SK-N-SH (cell line): ENCODE data around the gene NLRP4. TPM values are rescaled to one million over a fixed set of nuclear protein-coding genes. Genes with fewer than 3 reads are reported as not detected.

Source experiments
- CTCF ChIA-PET: fragments of 300-600, 350-600 bp; formaldehyde crosslinking; extraction: SDS; loops from one replicate; lab custom pipeline; 2021; lab: Yijun Ruan, JAX
- POLR2A ChIA-PET: fragments of 350-600 bp; sonication (Branson Sonifier 250); formaldehyde crosslinking; extraction: SDS; loops from one replicate; lab custom pipeline; 2020; ENCODE audit warnings: antibody characterized with exemption, inconsistent platforms; lab: Yijun Ruan, JAX
- DNase-seq: peaks from one replicate; pipeline ENCODE4 v3.0.0; 2012
- H2AFZ ChIP-seq: fragments of 200-600 bp; sonication (generic); 2 replicates; pipeline ENCODE4 v1.8.1; 2016; ENCODE audit warnings: antibody characterized with exemption, mild to moderate bottlenecking, low read depth
- H3F3A ChIP-seq: fragments of 200-600 bp; sonication (generic); replicated peaks from 2 replicates; pipeline ENCODE3; 2016; ENCODE audit warnings: antibody characterized with exemption, mild to moderate bottlenecking; ENCODE audit not compliant: insufficient read depth
- H3K27ac ChIP-seq, 2 experiments: fragments of 200-500 bp in 1 of 2; fragments of 200-600 bp in 1 of 2; sonication (Bioruptor generic) in 1 of 2; sonication (generic), shearing (Covaris generic) in 1 of 2; 2 replicates each; pipeline versions ENCODE4 v1.5.1 to v1.6.1; 2014 to 2016; ENCODE audit warnings: low read depth in 2 of 2, inconsistent platforms in 1 of 2, low read length in 1 of 2, mild to moderate bottlenecking in 1 of 2, mixed read lengths in 1 of 2
- H3K27me3 ChIP-seq: fragments of 200-600 bp; sonication (generic), shearing (Covaris generic); 2 replicates; pipeline ENCODE4 v1.6.1; 2016; ENCODE audit warnings: mixed run types; ENCODE audit not compliant: insufficient read depth
- H3K36me3 ChIP-seq, 2 experiments: fragments of 200-500 bp in 1 of 2; fragments of 200-600 bp in 1 of 2; sonication (Bioruptor generic) in 1 of 2; sonication (generic) in 1 of 2; replicated peaks in 1 of 2; 2 replicates each; pipeline versions ENCODE3 to v1.5.1; 2014 to 2016; ENCODE audit warnings: low read length in 1 of 2, mild to moderate bottlenecking in 1 of 2; ENCODE audit not compliant: insufficient read depth in 2 of 2, control insufficient read depth in 1 of 2
- H3K4me1 ChIP-seq, 2 experiments: fragments of 200-500 bp in 1 of 2; fragments of 200-600 bp in 1 of 2; sonication (Bioruptor generic) in 1 of 2; sonication (generic), shearing (Covaris generic) in 1 of 2; 2 replicates each; pipeline versions ENCODE4 v1.5.1 to v1.6.1; 2014 to 2016; ENCODE audit warnings: low read depth in 1 of 2, low read length in 1 of 2, mixed run types in 1 of 2; ENCODE audit not compliant: insufficient read depth in 2 of 2, control insufficient read depth in 1 of 2
- H3K4me2 ChIP-seq: fragments of 200-600 bp; sonication (generic), shearing (Covaris generic); 2 replicates; pipeline ENCODE4 v1.6.1; 2017; ENCODE audit warnings: mixed run types
- H3K4me3 ChIP-seq, 2 experiments: fragments of 200-500 bp in 1 of 2; fragments of 200-600 bp in 1 of 2; sonication (Bioruptor generic) in 1 of 2; sonication (generic), shearing (Covaris generic) in 1 of 2; 2 replicates each; pipeline versions ENCODE4 v1.5.1 to v1.8.1; 2014 to 2016; ENCODE audit warnings: low read depth in 2 of 2, inconsistent platforms in 1 of 2, low read length in 1 of 2, mild to moderate bottlenecking in 1 of 2, mixed read lengths in 1 of 2, moderate library complexity in 1 of 2
- H3K79me2 ChIP-seq: fragments of 200-600 bp; sonication (generic); 2 replicates; pipeline ENCODE4 v1.8.1; 2017; ENCODE audit warnings: mild to moderate bottlenecking; ENCODE audit not compliant: insufficient read depth
- H3K9ac ChIP-seq: fragments of 200-600 bp; sonication (generic); 2 replicates; pipeline ENCODE4 v1.6.1; 2017; ENCODE audit warnings: mixed run types
- H3K9me2 ChIP-seq: fragments of 200-600 bp; sonication (generic); 2 replicates; pipeline ENCODE4 v1.6.1; 2017; ENCODE audit warnings: mixed run types
- H3K9me3 ChIP-seq: fragments of 200-600 bp; sonication (generic); 2 replicates; pipeline ENCODE4 v1.6.1; 2017; ENCODE audit warnings: mixed run types, mild to moderate bottlenecking, moderate library complexity
- H4K20me1 ChIP-seq: fragments of 200-600 bp; sonication (generic); 2 replicates; pipeline ENCODE4 v1.6.1; 2017; ENCODE audit warnings: mild to moderate bottlenecking, mixed run types; ENCODE audit not compliant: insufficient read depth
- EP300 ChIP-seq, 2 experiments: IDR thresholded peaks; 2 replicates each; pipeline versions ENCODE4 v1.4.0 to v1.6.1; 2012; ENCODE audit warnings: borderline replicate concordance in 1 of 2, low read depth in 1 of 2, low read length in 1 of 2
- EZH2phosphoT487 ChIP-seq: fragments of 200-600 bp; sonication (generic); IDR thresholded peaks from 2 replicates; pipeline ENCODE4 v1.6.1; 2017; ENCODE audit warnings: low read depth, mixed run types, mild to moderate bottlenecking, antibody characterized with exemption, moderate library complexity, borderline replicate concordance
- FOXM1 ChIP-seq: IDR thresholded peaks from 2 replicates; pipeline ENCODE4 v1.4.0; 2012; ENCODE audit warnings: low read depth, mild to moderate bottlenecking
- GATA2 ChIP-seq: sonication (generic); formaldehyde crosslinking; IDR thresholded peaks from 2 replicates; pipeline ENCODE4 v1.5.0; 2020; ENCODE audit warnings: mild to moderate bottlenecking, missing genetic modification reagents
- JUND ChIP-seq: IDR thresholded peaks from 2 replicates; pipeline ENCODE4 v1.4.0; 2012
- MAX ChIP-seq: IDR thresholded peaks from 2 replicates; pipeline ENCODE4 v1.4.0; 2012; ENCODE audit warnings: low read depth
- NFIC ChIP-seq: IDR thresholded peaks from 2 replicates; pipeline ENCODE4 v1.4.0; 2012; ENCODE audit warnings: borderline replicate concordance
- NRF1 ChIP-seq: IDR thresholded peaks from 2 replicates; pipeline ENCODE4 v1.6.1; 2012; ENCODE audit warnings: low read depth, mild to moderate bottlenecking, low read length
- POLR2AphosphoS5 ChIP-seq: IDR thresholded peaks from 2 replicates; pipeline ENCODE4 v1.6.1; 2012; ENCODE audit warnings: low read depth, low read length
- RAD21 ChIP-seq: IDR thresholded peaks from 2 replicates; pipeline ENCODE4 v1.6.1; 2012; ENCODE audit warnings: mild to moderate bottlenecking, low read length
- RFX5 ChIP-seq: IDR thresholded peaks from 2 replicates; pipeline ENCODE4 v1.6.1; 2012; ENCODE audit warnings: mild to moderate bottlenecking, improper control_type of control experiment, low read length
- RXRA ChIP-seq: IDR thresholded peaks from 2 replicates; pipeline ENCODE4 v1.4.0; 2012; ENCODE audit warnings: low read depth, mild to moderate bottlenecking, borderline replicate concordance
- SMC3 ChIP-seq: IDR thresholded peaks from 2 replicates; pipeline ENCODE4 v1.6.1; 2012; ENCODE audit warnings: low read depth, low read length, improper control_type of control experiment
- TAF1 ChIP-seq: IDR thresholded peaks from 2 replicates; pipeline ENCODE4 v1.6.1; 2012; ENCODE audit warnings: low read depth, mild to moderate bottlenecking, low read length, moderate library complexity, borderline replicate concordance
- TEAD4 ChIP-seq: IDR thresholded peaks from 2 replicates; pipeline ENCODE4 v1.4.0; 2012; ENCODE audit warnings: mild to moderate bottlenecking, borderline replicate concordance; ENCODE audit not compliant: insufficient read depth
- YY1 ChIP-seq: IDR thresholded peaks from 2 replicates; pipeline ENCODE4 v1.4.0; 2012; ENCODE audit warnings: low read depth, mild to moderate bottlenecking
- WGBS: methylation state at CpG from one replicate; pipeline ENCODE4 v1.1.6; 2017; ENCODE audit warnings: low lambda C conversion rate; 5-methylcytosine and 5-hydroxymethylcytosine counted together
- polyA plus RNA-seq, 3 experiments: library from polyadenylated mRNA; depleted of rRNA; stranded (reverse); fragments of >200 nt; gene quantifications; 2 replicates each; pipeline ENCODE4 v1.2.3, GENCODE V29; 2012
- TF ChIP-seq, protein P1 (sequence below): IDR thresholded peaks from 2 replicates; pipeline ENCODE4; 2012
- TF ChIP-seq, protein P2 (sequence below): IDR thresholded peaks from 2 replicates; pipeline ENCODE4 v1.4.0; 2012; ENCODE audit warnings: low read depth, borderline replicate concordance
- TF ChIP-seq, protein P3 (sequence below): fragments of 200-600 bp; sonication (generic); IDR thresholded peaks from 2 replicates; pipeline ENCODE4 v1.6.1; 2017; ENCODE audit warnings: antibody characterized with exemption, mild to moderate bottlenecking, moderate library complexity

The NLRP4 gene
- polyA plus RNA-seq, 1 of the 3 experiments (the other 2 are of a cell fraction): 0.02 TPM

DNA sequence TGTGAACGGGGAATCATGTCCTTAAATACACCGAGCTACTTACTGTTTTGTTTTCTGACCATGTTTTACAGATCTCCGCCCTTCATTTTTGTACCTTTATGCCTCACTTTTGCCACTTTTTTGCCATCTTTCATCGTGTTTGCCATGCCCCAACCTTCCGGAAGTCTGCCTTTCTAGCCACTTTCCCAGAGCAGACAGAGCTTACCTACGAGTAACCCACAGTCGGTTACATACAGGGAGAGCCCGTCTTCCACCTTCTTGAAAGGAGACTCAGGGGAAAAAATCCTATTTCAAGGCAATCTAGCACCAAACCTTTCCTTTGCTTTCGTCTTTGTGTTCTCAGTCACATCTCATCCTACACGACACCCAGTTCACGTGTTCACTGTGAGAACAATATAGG lies 41.3 kb upstream of the NLRP4 start:
- 27% methylated on average over 11 of the region's 11 CpGs for WGBS
- ChIA-PET POLR2A (no interaction called here), CTCF (no interaction called here)
- DNase-seq: no peak
- Histone ChIP-seq H3K27ac (no peak overlapping the region), H3K4me1 (no peaks in the 10 kb centered on the region), H3K36me3 (no peaks in the 10 kb centered on the region), H3K27me3 (peaks cover 41% of the 10 kb centered on the region; the same call in 1 of the 2 replicates), H3K4me3 (no peak overlapping the region), H3K79me2 (no peaks in the 10 kb centered on the region), H3K9me3 (no peaks in the 10 kb centered on the region), H3F3A (no peaks in the 10 kb centered on the region), H3K9me2 (no peaks in the 10 kb centered on the region), H3K9ac (no peak overlapping the region), H3K4me2 (no peak overlapping the region), H4K20me1 (no peaks in the 10 kb centered on the region), H2AFZ (no peak overlapping the region)
- no peak for TF ChIP-seq NRF1
- TF ChIP-seq, protein P1, sequence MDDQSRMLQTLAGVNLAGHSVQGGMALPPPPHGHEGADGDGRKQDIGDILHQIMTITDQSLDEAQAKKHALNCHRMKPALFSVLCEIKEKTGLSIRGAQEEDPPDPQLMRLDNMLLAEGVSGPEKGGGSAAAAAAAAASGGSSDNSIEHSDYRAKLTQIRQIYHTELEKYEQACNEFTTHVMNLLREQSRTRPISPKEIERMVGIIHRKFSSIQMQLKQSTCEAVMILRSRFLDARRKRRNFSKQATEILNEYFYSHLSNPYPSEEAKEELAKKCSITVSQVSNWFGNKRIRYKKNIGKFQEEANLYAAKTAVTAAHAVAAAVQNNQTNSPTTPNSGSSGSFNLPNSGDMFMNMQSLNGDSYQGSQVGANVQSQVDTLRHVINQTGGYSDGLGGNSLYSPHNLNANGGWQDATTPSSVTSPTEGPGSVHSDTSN: no peak
- no peak for TF ChIP-seq EP300 (IDR thresholded peaks at IDR 0.05; ENCODE audit: borderline replicate concordance in 1 of 2, low read depth in 1 of 2, low read length in 1 of 2)
- no peak for TF ChIP-seq GATA2 (CRISPR knock-in tag)
- TF ChIP-seq, protein P2, sequence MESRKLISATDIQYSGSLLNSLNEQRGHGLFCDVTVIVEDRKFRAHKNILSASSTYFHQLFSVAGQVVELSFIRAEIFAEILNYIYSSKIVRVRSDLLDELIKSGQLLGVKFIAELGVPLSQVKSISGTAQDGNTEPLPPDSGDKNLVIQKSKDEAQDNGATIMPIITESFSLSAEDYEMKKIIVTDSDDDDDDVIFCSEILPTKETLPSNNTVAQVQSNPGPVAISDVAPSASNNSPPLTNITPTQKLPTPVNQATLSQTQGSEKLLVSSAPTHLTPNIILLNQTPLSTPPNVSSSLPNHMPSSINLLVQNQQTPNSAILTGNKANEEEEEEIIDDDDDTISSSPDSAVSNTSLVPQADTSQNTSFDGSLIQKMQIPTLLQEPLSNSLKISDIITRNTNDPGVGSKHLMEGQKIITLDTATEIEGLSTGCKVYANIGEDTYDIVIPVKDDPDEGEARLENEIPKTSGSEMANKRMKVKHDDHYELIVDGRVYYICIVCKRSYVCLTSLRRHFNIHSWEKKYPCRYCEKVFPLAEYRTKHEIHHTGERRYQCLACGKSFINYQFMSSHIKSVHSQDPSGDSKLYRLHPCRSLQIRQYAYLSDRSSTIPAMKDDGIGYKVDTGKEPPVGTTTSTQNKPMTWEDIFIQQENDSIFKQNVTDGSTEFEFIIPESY: no peak
- no peak for TF ChIP-seq NFIC
- no peak for TF ChIP-seq RFX5
- no peak for TF ChIP-seq YY1
- no peak for TF ChIP-seq SMC3
- TF ChIP-seq MAX: no peak
- no peak for TF ChIP-seq EZH2phosphoT487
- no peak for TF ChIP-seq TEAD4
- no peak for TF ChIP-seq RXRA
- TF ChIP-seq FOXM1: no peak
- TF ChIP-seq, protein P3, sequence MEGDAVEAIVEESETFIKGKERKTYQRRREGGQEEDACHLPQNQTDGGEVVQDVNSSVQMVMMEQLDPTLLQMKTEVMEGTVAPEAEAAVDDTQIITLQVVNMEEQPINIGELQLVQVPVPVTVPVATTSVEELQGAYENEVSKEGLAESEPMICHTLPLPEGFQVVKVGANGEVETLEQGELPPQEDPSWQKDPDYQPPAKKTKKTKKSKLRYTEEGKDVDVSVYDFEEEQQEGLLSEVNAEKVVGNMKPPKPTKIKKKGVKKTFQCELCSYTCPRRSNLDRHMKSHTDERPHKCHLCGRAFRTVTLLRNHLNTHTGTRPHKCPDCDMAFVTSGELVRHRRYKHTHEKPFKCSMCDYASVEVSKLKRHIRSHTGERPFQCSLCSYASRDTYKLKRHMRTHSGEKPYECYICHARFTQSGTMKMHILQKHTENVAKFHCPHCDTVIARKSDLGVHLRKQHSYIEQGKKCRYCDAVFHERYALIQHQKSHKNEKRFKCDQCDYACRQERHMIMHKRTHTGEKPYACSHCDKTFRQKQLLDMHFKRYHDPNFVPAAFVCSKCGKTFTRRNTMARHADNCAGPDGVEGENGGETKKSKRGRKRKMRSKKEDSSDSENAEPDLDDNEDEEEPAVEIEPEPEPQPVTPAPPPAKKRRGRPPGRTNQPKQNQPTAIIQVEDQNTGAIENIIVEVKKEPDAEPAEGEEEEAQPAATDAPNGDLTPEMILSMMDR: no peak
- TF ChIP-seq JUND: no peak
- no peak for TF ChIP-seq RAD21
- TF ChIP-seq TAF1: no peak
- TF ChIP-seq POLR2AphosphoS5: no peak
